Subcutaneous abdominal adipose tissue (tissue), 5 donors: ENCODE measurements around the gene LRCH3.
"Not testable (repeated sequence)": the region's sequence is repeated elsewhere in the genome, so short reads cannot be mapped to it uniquely, and the experiment has no call there.

Source experiments
- H3K27ac ChIP-seq: one replicate; pipeline ENCODE4 v1.7.0; 2013; ENCODE audit warnings: low read depth, mild to moderate bottlenecking, inconsistent platforms, low read length, moderate library complexity
- H3K27me3 ChIP-seq, 5 donors: one replicate each; pipeline ENCODE4 v1.7.0; 2013; ENCODE audit warnings: low read length in 5 of 5, inconsistent platforms in 1 of 5; ENCODE audit not compliant: control insufficient read depth in 5 of 5, insufficient read depth in 4 of 5
- H3K36me3 ChIP-seq, 5 donors: one replicate each; pipeline ENCODE4 v1.7.0; 2013; ENCODE audit warnings: low read length in 5 of 5; ENCODE audit not compliant: control insufficient read depth in 5 of 5, insufficient read depth in 5 of 5
- H3K4me1 ChIP-seq, 5 donors: one replicate each; pipeline ENCODE4 v1.7.0; 2013; ENCODE audit warnings: low read length in 5 of 5, mild to moderate bottlenecking in 3 of 5, moderate library complexity in 1 of 5; ENCODE audit not compliant: control insufficient read depth in 5 of 5, insufficient read depth in 5 of 5
- H3K4me3 ChIP-seq, 5 donors: one replicate each; pipeline ENCODE4 v1.7.0; 2013; ENCODE audit warnings: low read length in 5 of 5, low read depth in 1 of 5
- H3K9ac ChIP-seq, 5 donors: one replicate each; pipeline ENCODE4 v1.7.0; 2013; ENCODE audit warnings: low read length in 5 of 5, mild to moderate bottlenecking in 4 of 5, moderate library complexity in 3 of 5
- H3K9me3 ChIP-seq, 5 donors: one replicate each; pipeline ENCODE4 v1.7.0; 2013; ENCODE audit warnings: low read length in 5 of 5; ENCODE audit not compliant: control insufficient read depth in 5 of 5
- donor health status: healthy.
- donor health status: healthy.
- donor health status: healthy.
- donor health status: healthy.
- donor health status: healthy.

Gene LRCH3

GRCh38 chr3:197878427-197878826 lies 87.4 kb downstream of the LRCH3 start:
- Histone ChIP-seq H3K9ac (no peak overlapping the region), H3K27me3 (no peaks in the 10 kb centered on the region), H3K9me3 (no peaks in the 10 kb centered on the region), H3K27ac (no peak overlapping the region), H3K36me3 (peaks cover 23 to 61% (median 29%) of the 10 kb centered on the region in 5 donors), H3K4me1 (peaks cover 0 to 4% (median 0%) of the 10 kb centered on the region in 5 donors), H3K4me3 (no peak overlapping the region)

GRCh38 chr3:197880491-197881269 lies 89.6 kb downstream of the LRCH3 start:
- Histone ChIP-seq H3K27ac (no peak overlapping the region), H3K9ac (no peak overlapping the region), H3K9me3 (no peaks in the 10 kb centered on the region), H3K4me3 (no peak overlapping the region), H3K4me1 (peaks cover 0 to 4% (median 0%) of the 10 kb centered on the region in 5 donors), H3K36me3 (peaks cover 24 to 64% (median 37%) of the 10 kb centered on the region in 5 donors), H3K27me3 (no peaks in the 10 kb centered on the region)

- Histone ChIP-seq H3K4me1 (peaks cover 0 to 4% (median 0%) of the 10 kb centered on the region in 5 donors), H3K9ac (no peak overlapping the region)
Measured at GRCh38 chr3:197881270-197881969, 90.4 kb downstream of the LRCH3 start.

GRCh38 chr3:197881970-197882338 lies 90.9 kb downstream of the LRCH3 start:
- H3K36me3 ChIP-seq = peaks cover 21 to 56% (median 32%) of the 10 kb centered on the region in 5 donors
- no peak overlapping the region for H3K27ac ChIP-seq
- H3K4me1 ChIP-seq = peaks cover 0 to 4% (median 0%) of the 10 kb centered on the region in 5 donors
- H3K9me3 ChIP-seq = no peaks in the 10 kb centered on the region
- no peak overlapping the region for H3K4me3 ChIP-seq
- H3K27me3 ChIP-seq = no peaks in the 10 kb centered on the region
- no peak overlapping the region for H3K9ac ChIP-seq

More at GRCh38 chr3:197881270-197881969, 90.4 kb downstream of the LRCH3 start:
- H3K4me3 ChIP-seq = no peak overlapping the region
- peaks cover 21 to 59% (median 34%) of the 10 kb centered on the region in 5 donors for H3K36me3 ChIP-seq
- no peaks in the 10 kb centered on the region for H3K27me3 ChIP-seq
- no peak overlapping the region for H3K27ac ChIP-seq
- H3K9me3 ChIP-seq = no peaks in the 10 kb centered on the region

GRCh38 chr3:197882586-197882985 lies 91.5 kb downstream of the LRCH3 start:
- Histone ChIP-seq H3K9me3 (no peaks in the 10 kb centered on the region), H3K27me3 (no peaks in the 10 kb centered on the region), H3K4me3 (no peak overlapping the region), H3K27ac (no peak overlapping the region), H3K9ac (no peak overlapping the region), H3K4me1 (peaks cover 0 to 4% (median 0%) of the 10 kb centered on the region in 5 donors), H3K36me3 (peaks cover 21 to 55% (median 32%) of the 10 kb centered on the region in 5 donors)

- peaks cover 15 to 47% (median 23%) of the 10 kb centered on the region in 5 donors for H3K36me3 ChIP-seq
Measured at GRCh38 chr3:197883541-197883940, 92.5 kb downstream of the LRCH3 start.

GRCh38 chr3:197884330-197884729 lies 93.3 kb downstream of the LRCH3 start:
- H3K36me3 ChIP-seq = peaks cover 16 to 46% (median 28%) of the 10 kb centered on the region in 5 donors

More at GRCh38 chr3:197883541-197883940, 92.5 kb downstream of the LRCH3 start:
- Histone ChIP-seq H3K4me1 (peaks cover 0 to 4% (median 0%) of the 10 kb centered on the region in 5 donors), H3K4me3 (no peak overlapping the region), H3K9me3 (no peaks in the 10 kb centered on the region), H3K27me3 (no peaks in the 10 kb centered on the region), H3K9ac (no peak overlapping the region), H3K27ac (no peak overlapping the region)

GRCh38 chr3:197886052-197886451 lies 95.0 kb downstream of the LRCH3 start:
- peaks cover 22 to 50% (median 28%) of the 10 kb centered on the region in 5 donors for H3K36me3 ChIP-seq
- not testable (repeated sequence) for H3K9ac ChIP-seq, H3K27ac ChIP-seq, H3K27me3 ChIP-seq, H3K9me3 ChIP-seq, H3K4me3 ChIP-seq, H3K4me1 ChIP-seq

More at GRCh38 chr3:197884330-197884729, 93.3 kb downstream of the LRCH3 start:
- not testable (repeated sequence) for H3K9ac ChIP-seq, H3K4me3 ChIP-seq, H3K4me1 ChIP-seq, H3K9me3 ChIP-seq, H3K27me3 ChIP-seq, H3K27ac ChIP-seq

- H3K27ac ChIP-seq, H3K9ac ChIP-seq, H3K27me3 ChIP-seq, H3K9me3 ChIP-seq, H3K4me1 ChIP-seq, H3K4me3 ChIP-seq: not testable (repeated sequence)
- H3K36me3 ChIP-seq = peaks cover 21 to 41% (median 28%) of the 10 kb centered on the region in 5 donors
Measured at GRCh38 chr3:197887430-197888053, 96.5 kb downstream of the LRCH3 start.

- H3K9me3 ChIP-seq = no peaks in the 10 kb centered on the region
- H3K9ac ChIP-seq = no peak overlapping the region
- H3K27me3 ChIP-seq = no peaks in the 10 kb centered on the region
- H3K4me3 ChIP-seq = no peak overlapping the region
- peaks cover 16 to 40% (median 27%) of the 10 kb centered on the region in 5 donors for H3K36me3 ChIP-seq
- H3K4me1 ChIP-seq = no peaks in the 10 kb centered on the region
- H3K27ac ChIP-seq = no peak overlapping the region
Measured at GRCh38 chr3:197888511-197888910, 97.5 kb downstream of the LRCH3 start.
